ENCODE results near the gene CMIP. TPM values are rescaled to one million over a fixed set of nuclear protein-coding genes. Genes with fewer than 3 reads are reported as not detected.

CMIP gene
- polyA plus RNA-seq, 12 donors = 11.8 to 43.9 (median 15.9) TPM; not detected in 1

Other genes starting within 250 kb of the CMIP start
- under 1 TPM in 3 of 12 donors, not detected in 9; 0.07 to 0.10 (median 0.08) TPM for gene BCO1, start 206.1 kb upstream of the CMIP start, polyA plus RNA-seq (ENCODE audit: insufficient read length in 12 of 12)
- gene GAN, start 129.8 kb upstream of the CMIP start, polyA plus RNA-seq (ENCODE audit: insufficient read length in 12 of 12) = 1 to 10 TPM in 11 of 12 donors, not detected in 1; 1.8 to 3.8 (median 2.9) TPM

All from muscle of arm (tissue), 12 donors.